Measurements from ENCODE around the gene CEMIP.

CEMIP gene

GRCh38 chr15:80991421-80991820 is 212.3 kb downstream of the CEMIP start:
- no peak for DNase-seq (ENCODE audit: low read depth, low spot score)
- no peak overlapping the region for H3K4me3 ChIP-seq (ENCODE audit: low read depth, low read length)
- in situ Hi-C loops (cut with HindIII; ENCODE audit: low sequenced_read_pairs), result no loop called here
- TF ChIP-seq, protein P1, sequence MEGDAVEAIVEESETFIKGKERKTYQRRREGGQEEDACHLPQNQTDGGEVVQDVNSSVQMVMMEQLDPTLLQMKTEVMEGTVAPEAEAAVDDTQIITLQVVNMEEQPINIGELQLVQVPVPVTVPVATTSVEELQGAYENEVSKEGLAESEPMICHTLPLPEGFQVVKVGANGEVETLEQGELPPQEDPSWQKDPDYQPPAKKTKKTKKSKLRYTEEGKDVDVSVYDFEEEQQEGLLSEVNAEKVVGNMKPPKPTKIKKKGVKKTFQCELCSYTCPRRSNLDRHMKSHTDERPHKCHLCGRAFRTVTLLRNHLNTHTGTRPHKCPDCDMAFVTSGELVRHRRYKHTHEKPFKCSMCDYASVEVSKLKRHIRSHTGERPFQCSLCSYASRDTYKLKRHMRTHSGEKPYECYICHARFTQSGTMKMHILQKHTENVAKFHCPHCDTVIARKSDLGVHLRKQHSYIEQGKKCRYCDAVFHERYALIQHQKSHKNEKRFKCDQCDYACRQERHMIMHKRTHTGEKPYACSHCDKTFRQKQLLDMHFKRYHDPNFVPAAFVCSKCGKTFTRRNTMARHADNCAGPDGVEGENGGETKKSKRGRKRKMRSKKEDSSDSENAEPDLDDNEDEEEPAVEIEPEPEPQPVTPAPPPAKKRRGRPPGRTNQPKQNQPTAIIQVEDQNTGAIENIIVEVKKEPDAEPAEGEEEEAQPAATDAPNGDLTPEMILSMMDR (IDR thresholded peaks at IDR 0.05; ENCODE audit: low read depth, low read length), result no peak

GRCh38 chr15:80992006-80992405 is 212.8 kb downstream of the CEMIP start:
- in situ Hi-C loops (cut with HindIII; ENCODE audit: low sequenced_read_pairs), result no loop called here
- DNase-seq (ENCODE audit: low read depth, low spot score), result no peak
- TF ChIP-seq, protein P1 (IDR thresholded peaks at IDR 0.05; ENCODE audit: low read depth, low read length), result no peak
- no peak overlapping the region for H3K4me3 ChIP-seq (ENCODE audit: low read depth, low read length)

DNA sequence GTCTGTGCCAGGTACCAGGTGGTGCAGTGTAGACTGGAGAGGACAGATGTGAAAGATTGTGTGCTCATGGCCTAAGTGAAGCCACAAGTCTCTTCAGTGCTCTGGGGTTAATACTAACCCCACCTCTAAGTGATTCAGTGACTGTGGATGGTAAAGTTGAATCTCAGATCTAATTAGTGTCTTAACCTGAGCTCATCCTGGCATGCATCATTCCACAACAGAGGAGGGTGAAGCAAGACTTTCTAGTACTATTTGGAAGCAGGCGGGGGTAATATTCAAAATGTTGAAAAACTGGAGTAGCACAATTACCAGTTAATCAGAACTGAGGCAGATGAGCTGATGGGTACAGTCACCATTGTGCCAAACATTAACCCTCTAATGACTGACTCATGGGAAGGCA is 213.3 kb downstream of the CEMIP start:
- in situ Hi-C loops (cut with HindIII; ENCODE audit: low sequenced_read_pairs), result no loop called here
- H3K4me3 ChIP-seq (ENCODE audit: low read depth, low read length), result no peak overlapping the region
- TF ChIP-seq, protein P1 (IDR thresholded peaks at IDR 0.05; ENCODE audit: low read depth, low read length), result no peak
- DNase-seq (ENCODE audit: low read depth, low spot score), result no peak

DNA sequence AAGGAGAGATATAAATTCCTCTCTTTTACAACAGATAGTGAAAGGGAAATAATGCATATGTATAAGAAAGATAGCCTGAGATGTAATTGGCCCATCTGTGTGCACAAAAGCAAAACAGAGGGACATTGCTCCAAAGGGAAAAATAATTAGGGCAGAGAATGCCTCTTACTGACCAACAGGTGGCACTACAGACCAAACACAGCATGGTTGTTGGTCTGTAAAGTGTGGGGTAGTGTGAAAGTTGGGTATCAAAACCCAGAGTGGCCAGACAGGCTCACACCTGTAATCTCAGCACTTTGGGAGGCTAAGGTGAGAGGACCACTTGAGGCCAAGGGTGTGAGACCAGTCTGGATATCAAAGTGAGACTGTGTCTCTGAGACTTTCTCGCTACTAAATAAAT is 217.1 kb downstream of the CEMIP start:
- H3K4me3 ChIP-seq (ENCODE audit: low read depth, low read length), result no peak overlapping the region
- TF ChIP-seq, protein P1 (IDR thresholded peaks at IDR 0.05; ENCODE audit: low read depth, low read length), result peak; percentile 45
- DNase-seq (ENCODE audit: low read depth, low spot score), result no peak
- in situ Hi-C loops (cut with HindIII; ENCODE audit: low sequenced_read_pairs), result no loop called here

DNA sequence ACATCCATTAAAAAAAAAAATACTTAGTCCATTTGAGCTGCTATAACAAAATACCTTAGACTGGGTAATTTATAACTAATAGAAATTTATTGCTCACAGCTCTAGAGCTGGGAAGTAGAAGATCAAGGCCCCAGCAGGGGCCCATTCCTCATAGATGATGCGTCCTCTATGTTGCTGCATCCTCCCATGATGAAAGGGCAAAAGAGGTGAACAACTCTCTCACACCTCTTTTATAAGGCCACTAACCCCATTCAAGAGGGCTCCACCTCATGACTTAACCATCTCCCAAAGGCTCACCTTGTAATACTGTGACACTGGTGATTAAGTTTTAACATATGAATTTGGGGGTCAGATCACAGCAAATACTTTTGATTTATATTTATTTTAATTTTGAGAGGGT is 218.5 kb downstream of the CEMIP start:
- in situ Hi-C loops (cut with HindIII; ENCODE audit: low sequenced_read_pairs), result no loop called here
- no peak overlapping the region for H3K4me3 ChIP-seq (ENCODE audit: low read depth, low read length)
- TF ChIP-seq, protein P1 (IDR thresholded peaks at IDR 0.05; ENCODE audit: low read depth, low read length), result no peak
- no peak for DNase-seq (ENCODE audit: low read depth, low spot score)

GRCh38 chr15:80998251-80998650 is 219.1 kb downstream of the CEMIP start:
- no peak for DNase-seq (ENCODE audit: low read depth, low spot score)
- in situ Hi-C loops (cut with HindIII; ENCODE audit: low sequenced_read_pairs), result no loop called here
- no peak overlapping the region for H3K4me3 ChIP-seq (ENCODE audit: low read depth, low read length)
- TF ChIP-seq, protein P1 (IDR thresholded peaks at IDR 0.05; ENCODE audit: low read depth, low read length), result no peak

GRCh38 chr15:80999623-81000036 is 220.5 kb downstream of the CEMIP start:
- in situ Hi-C loops (cut with HindIII; ENCODE audit: low sequenced_read_pairs), result no loop called here
- TF ChIP-seq, protein P1 (IDR thresholded peaks at IDR 0.05; ENCODE audit: low read depth, low read length), result no peak
- DNase-seq (ENCODE audit: low read depth, low spot score), result no peak
- no peak overlapping the region for H3K4me3 ChIP-seq (ENCODE audit: low read depth, low read length)

Data from astrocyte of the spinal cord (primary cell).